HG03342 (cell line): ENCODE data around the gene CTPS1.
A peak's percentile ranks its signal among the peaks of the same experiment; 100 is the strongest.

Experiments used
- ATAC-seq: cut with Tn5 transposase; IDR thresholded peaks from one replicate; pipeline ENCODE4 v1.9.1; 2021; ENCODE audit warnings: mild to moderate bottlenecking, moderate library complexity; ENCODE audit not compliant: unreplicated experiment

Gene CTPS1, protein sequence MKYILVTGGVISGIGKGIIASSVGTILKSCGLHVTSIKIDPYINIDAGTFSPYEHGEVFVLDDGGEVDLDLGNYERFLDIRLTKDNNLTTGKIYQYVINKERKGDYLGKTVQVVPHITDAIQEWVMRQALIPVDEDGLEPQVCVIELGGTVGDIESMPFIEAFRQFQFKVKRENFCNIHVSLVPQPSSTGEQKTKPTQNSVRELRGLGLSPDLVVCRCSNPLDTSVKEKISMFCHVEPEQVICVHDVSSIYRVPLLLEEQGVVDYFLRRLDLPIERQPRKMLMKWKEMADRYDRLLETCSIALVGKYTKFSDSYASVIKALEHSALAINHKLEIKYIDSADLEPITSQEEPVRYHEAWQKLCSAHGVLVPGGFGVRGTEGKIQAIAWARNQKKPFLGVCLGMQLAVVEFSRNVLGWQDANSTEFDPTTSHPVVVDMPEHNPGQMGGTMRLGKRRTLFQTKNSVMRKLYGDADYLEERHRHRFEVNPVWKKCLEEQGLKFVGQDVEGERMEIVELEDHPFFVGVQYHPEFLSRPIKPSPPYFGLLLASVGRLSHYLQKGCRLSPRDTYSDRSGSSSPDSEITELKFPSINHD

DNA sequence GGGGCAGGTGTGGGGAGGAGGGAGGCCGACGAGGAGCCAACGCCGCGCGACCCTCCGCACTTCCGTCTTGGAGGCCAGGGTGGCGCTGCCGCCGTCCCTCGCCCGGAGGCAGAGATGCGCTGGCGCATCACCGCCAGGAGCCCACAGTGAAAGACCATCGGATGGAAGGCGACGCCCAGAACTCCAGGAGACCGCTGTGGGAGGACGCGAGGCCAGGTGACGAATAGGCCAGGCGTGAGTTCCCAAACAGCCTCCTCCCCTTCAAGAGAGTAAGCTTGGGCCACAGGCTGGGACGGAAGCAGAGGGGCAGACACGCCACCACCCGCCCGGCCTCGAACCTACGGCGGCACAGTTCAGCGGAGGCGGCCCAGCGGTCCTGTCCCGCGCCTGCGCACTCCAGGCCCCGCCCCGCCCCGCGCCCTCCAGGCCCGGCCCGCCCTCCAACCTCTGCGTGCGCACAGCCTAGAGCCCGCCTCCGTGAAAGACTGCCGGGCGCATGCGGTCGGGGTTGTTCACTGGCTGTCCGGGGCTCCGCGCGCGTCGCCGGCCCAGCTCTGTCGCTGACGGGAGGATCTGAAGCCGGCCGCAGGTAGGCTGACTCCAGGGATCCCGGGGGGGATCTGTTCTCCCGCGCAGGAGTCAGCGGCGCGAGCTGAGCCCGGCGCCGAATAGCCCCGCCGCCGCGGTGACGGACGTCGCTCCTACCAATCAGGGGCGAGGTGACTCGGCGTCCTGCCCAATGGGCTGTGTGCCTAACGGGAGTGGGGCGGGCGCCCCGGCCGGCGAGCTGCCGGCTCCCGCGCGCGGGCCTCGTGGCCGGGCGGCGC, at the start of gene CTPS1:
Gene CTPS1, plus strand, starts transcription at position 456 of the 827 bp plus-strand sequence. CDS start 3,595 bp downstream, outside the sequence.
- ATAC-seq, result peak; percentile 89

DNA sequence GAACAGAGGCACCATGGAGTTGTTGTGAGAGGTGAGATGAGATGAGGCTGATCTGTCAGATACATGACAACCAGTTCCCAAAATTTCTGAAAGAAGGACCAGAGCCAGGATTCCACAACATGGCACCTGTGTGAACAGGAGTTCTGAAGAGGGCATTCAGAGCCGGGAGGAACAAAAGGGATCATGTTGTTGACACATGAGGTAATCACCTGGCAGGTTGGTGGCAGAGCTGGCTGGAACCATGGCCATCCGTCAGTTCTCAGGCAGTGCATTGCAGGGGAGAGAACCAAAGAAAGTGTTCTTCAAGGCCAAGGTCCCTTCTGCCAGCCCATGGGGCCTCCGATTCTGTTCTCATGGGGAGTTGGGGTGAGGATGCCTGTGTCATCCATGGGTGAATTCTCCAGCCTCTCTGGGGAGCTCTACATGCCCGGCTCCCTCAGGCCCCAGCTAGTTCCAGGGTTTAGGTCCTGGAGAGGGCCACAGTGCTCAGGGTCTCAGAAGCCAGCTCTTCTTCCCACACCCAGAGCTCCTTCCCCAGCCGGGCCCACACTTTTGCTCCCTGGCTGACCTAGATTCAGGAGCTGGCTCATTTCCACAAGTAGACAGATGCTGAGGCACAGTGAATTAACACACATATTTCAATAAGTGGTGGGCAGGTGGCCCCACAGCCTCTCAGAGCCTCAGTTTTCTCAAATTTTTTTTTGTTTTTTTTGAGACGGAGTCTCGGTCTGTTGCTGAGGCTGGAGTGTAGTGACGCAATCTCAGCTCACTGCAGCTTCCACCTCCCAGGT, 49.1 kb upstream of the CTPS1 start:
- ATAC-seq, result no peak

DNA sequence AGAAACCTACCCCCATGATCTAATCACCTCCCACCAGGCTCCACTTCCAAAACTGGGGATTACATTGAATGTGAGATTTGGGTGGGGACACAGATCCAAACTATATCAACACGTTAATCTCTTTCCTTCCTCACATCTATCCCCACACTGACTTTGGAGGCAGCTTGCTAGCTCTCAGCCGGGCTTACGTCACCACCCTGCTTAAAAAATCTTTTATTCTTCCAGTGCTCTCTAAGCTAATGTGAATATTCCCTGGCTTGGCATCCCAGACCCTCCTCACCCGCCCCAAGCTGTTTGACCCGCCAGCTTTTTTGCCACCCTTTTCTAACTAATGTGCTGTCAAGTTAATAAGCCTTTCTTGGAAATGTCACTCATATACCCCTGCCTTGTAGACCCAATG, 47.9 kb upstream of the CTPS1 start:
- ATAC-seq, result no peak

DNA sequence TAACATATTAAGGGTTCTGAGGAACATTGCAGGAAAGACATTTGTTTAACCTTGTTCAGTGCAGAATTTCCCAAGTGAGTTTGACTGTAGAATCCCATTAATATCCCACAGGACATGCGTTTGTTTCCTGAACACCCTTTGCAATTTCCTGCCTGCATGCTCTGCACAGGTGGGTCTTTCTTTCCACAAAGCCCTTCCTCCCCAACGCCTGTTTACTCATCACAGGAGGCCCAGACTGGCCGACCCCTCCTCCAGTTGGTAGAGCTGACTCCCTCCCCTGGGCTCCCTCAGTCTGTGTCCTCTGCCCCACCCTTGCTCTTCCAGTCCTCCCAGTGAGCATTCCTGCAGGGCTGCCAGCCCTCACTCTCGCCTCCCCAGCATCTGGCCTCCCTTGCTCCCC, 47.5 kb upstream of the CTPS1 start:
- ATAC-seq, result no peak

DNA sequence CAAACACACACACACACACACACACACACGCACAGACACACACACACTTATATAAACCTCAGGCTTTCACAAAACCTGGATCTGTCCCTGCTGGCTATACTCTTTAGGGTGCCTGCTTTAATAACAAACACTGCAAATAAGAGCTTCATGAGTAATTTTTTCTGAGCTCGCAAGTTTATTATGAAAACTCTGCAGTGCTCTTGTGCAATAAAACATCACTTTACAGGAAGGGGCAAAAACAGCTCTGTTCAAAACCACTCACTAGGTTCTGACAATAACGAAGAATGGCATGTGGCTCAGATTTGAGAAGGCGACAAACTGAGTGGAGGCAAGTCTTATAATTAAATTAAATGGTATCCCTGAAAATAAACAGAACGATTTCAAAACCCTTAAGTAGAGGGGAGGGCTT, 42.6 kb upstream of the CTPS1 start:
- no peak for ATAC-seq

DNA sequence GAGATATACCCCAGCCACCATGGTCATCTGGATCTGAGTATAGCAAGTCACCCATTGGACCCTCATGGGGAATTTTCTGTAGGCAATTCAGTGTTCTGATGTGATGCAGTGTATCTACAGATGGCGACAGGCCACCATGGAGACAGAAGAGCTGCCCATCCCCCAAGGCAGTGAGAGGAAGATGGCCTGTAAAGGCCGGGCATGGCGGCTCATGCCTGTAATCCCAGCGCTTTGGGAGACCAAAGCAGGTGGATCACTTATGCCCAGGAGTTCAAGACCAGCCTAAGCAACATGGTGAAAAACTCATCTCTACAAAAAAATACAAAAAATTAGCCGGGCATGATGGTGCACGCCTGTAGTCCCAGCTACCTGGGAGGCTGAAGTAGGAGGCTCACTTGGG, 41.1 kb upstream of the CTPS1 start:
- no peak for ATAC-seq

DNA sequence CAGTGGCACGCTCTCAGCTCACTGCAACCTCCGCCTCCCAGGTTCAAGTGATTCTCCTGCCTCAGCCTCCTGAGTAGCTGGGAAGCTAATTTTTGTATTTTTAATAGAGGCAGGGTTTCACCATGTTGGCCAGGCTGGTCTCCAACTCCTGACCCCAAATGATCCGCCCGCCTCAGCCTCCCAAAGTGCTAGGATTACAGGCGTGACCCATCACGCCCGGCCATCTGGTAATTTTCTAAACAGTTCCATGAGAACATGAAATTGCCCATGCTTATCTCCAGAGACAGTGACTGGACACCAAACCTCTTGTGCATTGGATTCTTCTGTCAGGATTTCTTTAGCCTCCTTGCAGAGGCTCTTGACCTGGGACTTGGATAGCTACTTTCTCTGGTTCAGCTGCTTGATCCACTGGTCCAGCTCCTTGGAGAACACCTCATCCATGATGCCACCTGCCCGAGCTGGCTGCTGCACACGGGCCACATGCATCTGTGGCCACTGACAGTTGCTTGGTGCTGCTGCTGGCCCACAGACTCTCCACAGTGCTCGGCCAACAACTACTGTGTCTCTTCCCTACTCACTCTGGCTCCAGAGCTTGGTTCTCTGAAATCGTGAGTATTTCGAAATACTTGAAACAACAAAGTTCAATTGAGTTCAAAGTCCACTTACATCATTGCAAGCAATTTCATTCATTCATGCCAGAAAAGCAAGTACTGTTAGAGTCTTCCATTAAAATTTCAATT, 40.0 kb upstream of the CTPS1 start:
- ATAC-seq, result no peak

DNA sequence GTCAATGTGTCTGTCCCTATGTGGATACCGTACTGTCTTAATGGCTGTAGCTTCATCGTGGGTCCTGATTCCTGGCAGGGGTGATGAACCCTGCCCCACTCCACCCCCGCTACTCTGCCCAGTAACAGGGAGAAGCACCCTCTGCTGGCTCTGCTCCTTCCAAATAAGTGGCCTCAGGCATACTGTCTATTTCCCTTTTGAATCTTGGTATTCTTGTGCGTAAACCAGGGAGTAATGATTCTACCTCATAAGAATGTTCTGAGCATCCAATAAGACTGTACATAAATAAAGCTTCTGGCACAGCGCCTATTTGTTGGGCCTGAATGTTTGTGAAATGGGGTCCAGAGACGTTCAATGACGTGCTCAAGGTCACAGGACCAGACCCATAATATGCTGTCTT, 35.2 kb upstream of the CTPS1 start:
- ATAC-seq, result no peak

DNA sequence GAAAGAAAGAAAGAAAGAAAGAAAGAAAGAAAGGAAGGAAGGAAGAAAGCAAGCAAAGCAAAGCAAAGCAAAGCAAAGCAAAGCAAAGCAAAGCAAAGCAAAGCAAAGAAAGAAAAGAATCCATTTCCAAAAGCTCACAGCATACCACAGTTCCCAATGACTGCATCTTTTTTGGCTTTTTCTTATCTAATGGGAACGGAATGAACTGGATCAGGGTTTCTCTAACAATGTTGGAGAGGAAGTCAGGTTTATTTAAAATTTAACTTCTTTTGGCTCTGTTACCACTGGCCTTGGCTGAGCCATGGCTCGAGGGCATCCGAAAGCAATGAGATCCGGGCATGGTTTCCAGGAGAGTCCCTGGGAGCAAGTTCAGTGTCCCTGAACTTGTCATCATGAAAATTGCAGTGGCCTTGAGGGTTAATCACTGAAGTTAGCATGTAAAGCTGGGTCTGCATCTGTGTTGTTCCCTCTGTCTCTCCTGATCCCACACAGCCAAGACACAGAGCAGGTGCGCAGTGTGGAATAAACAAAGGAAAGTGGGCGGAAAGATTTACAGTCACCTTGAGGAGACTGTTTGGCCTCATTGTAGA, 34.6 kb upstream of the CTPS1 start:
- ATAC-seq, result no peak

DNA sequence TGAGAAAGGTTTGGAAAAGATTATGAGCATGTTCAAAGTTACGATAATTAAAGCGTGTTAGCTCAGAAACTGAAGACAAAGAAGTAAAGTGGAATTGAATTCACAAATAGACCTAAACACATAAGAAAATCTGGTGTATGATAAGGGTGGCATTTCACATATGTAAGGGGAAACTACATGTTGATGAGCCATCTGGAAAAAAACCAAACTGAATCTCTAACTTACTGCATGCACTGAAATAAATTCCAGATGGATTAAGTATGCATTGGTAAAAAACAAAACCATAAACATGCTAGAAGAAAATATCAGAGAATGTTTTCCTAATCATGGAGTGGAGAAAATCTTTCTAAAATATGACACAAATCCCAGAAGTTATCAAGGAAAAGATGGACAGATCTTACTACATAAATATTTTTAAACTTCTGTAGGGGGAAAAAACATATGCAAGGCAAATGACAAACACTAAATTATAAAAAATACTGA, 34.0 kb upstream of the CTPS1 start:
- no peak for ATAC-seq

DNA sequence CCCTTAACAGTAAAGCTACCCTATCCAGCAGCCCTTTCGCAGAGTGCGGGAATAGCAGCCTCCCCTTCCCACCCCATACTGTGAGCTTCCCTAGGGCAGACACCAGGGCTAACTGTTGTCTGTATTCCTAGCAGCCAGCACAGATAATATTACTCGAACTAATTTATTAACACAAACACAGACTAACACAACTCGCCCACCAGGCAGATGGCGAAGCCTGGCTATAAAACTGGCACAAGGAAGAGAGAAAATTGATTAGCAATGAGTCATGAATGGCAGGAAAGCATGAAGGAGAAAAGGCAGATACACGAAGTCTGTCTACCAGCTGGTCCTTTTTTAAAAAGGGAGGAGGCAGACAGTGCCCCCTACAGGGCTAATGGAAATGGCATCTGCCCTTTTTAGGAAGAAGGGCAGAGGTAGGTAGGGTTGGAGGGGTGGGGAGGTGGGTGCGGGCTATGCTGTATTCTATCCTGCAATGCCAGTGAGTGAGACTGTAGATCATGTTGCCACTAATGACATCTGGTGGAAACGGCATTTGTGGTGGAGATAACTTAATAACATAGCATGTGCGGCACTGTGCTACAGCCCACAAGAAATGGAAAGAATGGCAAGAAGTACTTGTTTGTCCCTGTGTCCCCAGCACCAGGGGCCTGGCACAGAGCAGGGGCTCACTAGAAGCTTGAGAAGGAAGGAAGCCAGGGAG, 30.6 kb upstream of the CTPS1 start:
- no peak for ATAC-seq

DNA sequence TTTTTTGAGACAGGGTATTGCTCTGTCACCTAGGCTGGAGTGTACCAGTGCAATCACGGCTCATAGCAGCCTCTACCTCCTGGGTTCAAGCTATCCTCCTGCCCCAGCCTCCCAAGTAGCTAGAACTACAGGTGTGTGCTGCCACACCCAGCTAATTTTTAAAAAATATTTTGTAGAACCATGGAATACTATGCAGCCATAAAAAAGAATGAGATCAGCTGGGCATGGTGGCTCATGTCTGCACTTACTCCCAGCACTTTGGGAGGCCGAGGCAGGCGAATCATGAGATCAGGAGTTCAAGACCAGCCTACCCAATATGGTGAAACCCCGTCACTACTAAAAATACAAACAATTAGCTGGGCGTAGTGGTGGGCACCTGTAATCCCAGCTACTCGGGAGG, 29.9 kb upstream of the CTPS1 start:
- ATAC-seq, result no peak

DNA sequence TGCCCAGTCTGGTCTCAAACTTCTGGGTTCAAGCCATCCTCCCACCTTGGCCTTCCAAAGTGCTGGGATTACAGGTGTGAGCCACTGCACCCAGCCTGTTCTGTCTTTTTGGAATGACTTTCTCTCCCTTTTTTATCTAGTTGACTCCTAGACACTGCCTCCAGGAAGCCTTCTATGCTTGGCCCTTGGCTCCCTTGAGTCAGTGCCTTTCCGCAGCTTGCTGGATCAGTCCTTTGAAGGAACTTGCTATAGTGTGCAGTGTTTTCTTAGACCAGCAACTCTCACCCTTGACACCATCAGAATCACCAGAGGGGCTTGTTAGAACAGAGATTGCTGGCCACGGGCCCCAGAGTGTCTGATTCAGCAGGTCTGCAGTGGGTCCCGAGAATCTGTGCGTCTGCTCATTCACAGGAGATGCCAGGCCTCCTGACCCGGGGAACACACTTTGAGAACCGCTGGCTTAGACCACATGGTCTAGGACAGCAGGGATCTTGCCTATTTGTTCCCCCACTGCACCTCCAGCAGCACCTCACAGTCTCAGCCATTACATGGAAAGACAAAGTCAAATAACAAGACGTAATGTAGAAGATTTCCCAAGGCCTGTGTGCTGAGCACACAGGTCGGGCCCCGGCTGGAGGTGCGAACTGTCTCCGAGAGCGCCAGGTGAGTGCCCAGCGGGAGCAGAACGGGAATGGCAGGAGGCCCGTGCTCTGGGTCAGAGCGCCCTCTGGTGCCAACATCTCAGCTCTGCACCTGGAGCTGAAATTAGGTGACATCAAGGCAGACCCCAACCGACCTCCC, 27.4 kb upstream of the CTPS1 start:
- no peak for ATAC-seq

DNA sequence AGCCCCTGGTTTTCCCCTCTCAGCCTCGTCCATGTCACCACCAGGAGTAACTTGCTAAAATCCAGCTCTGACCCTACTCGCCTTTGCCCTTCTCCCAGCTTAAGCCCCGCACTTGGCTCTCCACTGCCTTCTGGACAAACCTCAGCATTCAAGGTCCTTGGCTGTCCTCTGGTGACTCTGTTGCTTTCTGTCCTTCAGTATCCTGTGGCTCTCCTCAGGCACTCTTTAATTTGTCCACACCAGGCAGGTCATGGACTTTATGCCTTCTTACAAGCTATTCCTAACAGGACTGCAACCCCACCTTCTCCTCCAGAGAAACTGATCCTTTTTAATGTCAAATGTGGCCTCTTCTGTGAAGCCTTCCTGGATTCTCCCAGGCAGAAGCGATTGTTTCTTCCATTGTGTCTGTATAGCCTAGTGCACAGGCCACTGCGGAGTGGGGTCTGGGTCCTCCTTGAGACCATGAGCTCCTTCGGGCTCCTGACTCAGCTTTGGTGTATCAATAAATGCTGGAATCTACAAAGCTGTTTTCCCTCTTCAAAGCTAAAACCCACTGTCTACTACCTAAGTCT, 26.7 kb upstream of the CTPS1 start:
- no peak for ATAC-seq

DNA sequence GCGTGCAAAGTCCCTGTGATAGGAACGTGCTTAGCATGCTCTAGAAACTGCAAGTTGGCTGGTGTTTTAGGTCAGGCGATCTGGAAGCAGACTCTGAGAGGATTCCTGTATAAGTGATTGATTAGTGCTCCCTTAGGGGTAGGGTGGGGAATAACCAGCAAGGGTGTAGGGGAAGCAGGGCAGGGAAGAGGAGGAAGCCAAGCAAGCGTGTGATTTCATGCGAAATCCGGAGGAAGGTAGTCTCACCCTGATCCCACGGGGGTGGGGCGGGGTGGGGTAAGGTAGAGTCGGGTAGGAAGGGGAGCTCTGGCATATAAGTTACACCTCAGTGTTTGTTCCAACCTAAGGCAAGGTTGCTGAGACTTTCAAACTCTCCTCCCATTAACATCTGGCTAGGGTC, 24.9 kb upstream of the CTPS1 start:
- no peak for ATAC-seq

DNA sequence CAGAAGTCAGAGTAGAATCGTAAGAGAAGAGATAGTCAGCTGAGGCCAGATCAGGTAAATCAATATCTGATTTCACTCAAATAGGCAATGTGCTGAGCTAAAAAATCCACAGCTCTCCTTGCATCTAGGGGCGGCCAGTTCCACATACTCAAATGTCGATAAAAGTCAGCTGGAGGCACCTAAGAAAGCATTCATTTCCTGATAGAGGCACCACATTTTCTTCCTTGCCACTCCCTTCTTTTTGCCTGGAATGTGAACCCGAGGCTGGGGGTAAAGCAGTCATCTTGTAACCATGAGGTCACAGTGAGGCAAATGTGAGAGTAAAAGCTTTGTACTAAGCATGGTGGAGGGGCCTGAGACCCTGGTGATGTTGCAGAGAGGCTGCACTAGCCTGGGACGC, 24.2 kb upstream of the CTPS1 start:
- ATAC-seq, result no peak

DNA sequence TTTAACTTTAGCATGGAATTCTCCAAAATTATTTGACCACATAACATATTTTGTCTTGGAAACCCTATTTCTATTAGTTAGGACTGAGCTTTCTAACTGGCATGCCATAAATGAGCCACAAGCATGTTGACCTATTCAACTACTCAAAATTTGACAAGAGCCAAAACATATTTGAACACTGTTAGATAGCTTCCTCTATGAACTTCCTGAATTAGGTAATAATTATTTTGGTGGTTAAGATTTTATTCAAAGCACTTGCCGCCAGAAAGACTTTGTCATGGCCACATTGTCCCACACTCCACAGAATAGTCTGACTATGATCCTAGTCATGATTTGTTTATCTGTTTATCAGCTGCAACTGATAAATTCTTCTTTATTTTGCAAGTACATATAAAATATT, 23.1 kb upstream of the CTPS1 start:
- ATAC-seq, result no peak

DNA sequence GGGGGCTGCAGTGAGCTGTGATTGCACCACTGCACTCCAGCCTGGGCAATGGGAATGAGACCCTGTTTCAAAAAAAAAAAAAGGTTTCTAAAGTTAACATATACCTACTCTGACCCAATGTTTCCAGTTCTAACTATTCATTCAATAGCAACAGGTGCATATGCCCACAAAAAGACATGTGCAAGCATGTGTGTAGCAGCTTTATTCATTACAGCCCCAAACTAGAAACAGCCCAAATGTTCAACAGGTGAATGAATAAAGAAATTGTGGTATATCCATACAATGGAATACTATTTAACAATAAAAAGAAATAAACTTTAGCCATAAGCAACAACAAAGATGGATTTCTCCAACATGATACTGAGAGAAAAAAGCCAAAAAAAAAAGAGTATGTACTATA, 21.3 kb upstream of the CTPS1 start:
- ATAC-seq, result no peak
